8988T (cell line): ENCODE measurements around the gene FARS2.

Experiments used
- DNase-seq: peaks from one replicate; pipeline ENCODE4 v3.0.0; 2011

FARS2 gene

GRCh38 chr6:5475779-5476178 is 214.5 kb downstream of the FARS2 start:
- no peak for DNase-seq

- DNase-seq = no peak
Observed at GRCh38 chr6:5478380-5478779, 217.1 kb downstream of the FARS2 start.

DNA sequence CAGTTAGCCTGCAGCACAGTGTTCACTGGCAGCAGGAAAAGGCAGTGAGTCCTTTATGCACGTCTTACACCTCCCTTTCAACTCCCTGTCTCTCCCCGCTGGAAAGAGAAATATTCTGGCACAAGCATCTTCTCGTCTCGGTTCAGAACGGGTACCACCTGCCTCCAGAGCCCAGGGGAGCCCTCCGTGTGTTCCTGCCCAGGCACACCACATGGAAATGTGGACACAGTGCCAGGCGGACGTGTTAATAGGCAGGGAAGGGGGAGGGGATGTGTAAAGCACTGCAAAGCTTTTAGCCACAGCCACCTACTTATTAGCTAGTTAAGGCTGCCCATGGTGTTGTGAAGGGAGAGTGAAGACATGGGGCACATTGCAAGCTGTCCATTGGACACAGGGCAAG is 219.7 kb downstream of the FARS2 start:
- no peak for DNase-seq

DNA sequence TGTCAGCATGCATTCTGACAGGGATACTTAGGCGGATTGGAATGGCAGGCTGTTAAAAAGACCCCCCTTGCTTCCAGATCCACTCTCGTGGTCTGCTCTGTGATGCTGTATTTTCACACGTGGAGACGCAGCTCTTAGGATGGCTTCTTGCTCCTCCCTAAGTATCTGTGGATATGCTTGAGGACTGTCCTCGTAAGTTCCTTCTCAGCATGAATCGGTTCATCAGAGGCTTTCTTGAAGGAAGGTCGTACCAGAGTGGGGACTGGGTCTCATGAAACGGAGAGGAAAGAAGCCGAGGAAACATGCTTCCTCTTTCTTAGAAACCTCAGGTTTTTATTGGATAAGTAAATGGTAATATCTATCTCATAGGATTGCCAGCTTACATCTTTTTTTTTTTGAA is 220.4 kb downstream of the FARS2 start:
- no peak for DNase-seq

GRCh38 chr6:5482619-5483018 is 221.3 kb downstream of the FARS2 start:
- DNase-seq = no peak

- DNase-seq = no peak
Observed at GRCh38 chr6:5484692-5485091, 223.4 kb downstream of the FARS2 start.

DNA sequence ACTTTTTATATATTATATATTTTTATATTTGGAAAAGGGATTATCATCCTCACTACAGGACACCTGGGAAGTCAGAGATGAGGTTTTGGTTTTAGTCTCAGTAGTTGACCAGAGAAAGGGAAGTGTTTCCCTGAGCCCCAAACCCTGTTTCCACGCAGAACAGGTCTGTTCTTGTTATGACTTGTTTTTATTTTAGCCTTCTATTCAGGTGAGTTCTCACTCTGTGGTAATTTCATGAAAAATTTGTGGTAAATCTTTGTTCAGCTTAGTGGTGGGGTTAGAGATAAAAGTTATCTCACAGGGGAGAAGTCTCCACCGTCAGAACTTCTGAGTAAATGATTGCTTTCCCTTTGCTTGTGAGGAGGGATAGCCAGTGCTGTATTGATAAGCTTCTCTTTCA is 224.9 kb downstream of the FARS2 start:
- no peak for DNase-seq

- DNase-seq = no peak
Observed at GRCh38 chr6:5490501-5491069, 229.3 kb downstream of the FARS2 start.

DNA sequence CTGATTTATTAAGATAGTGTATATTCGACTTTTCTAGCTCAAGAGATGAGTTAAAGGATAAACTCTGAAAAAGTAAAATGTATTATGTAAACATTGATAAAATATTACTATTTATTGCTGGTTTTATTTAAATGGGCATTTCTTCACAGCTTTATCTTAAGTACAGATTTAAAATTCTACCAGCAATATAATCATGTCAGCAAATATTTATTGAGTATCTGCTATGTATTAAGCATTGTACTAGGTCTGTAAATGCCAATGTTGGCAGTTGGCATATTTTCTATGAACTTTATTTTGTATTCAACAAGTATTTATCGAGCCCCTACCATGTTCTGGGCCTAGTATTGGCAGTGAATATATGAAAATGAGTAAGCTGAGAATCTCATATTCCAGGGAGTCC is 231.0 kb downstream of the FARS2 start:
- DNase-seq = no peak

- DNase-seq = no peak
Observed at GRCh38 chr6:5493806-5494205, 232.5 kb downstream of the FARS2 start.

DNA sequence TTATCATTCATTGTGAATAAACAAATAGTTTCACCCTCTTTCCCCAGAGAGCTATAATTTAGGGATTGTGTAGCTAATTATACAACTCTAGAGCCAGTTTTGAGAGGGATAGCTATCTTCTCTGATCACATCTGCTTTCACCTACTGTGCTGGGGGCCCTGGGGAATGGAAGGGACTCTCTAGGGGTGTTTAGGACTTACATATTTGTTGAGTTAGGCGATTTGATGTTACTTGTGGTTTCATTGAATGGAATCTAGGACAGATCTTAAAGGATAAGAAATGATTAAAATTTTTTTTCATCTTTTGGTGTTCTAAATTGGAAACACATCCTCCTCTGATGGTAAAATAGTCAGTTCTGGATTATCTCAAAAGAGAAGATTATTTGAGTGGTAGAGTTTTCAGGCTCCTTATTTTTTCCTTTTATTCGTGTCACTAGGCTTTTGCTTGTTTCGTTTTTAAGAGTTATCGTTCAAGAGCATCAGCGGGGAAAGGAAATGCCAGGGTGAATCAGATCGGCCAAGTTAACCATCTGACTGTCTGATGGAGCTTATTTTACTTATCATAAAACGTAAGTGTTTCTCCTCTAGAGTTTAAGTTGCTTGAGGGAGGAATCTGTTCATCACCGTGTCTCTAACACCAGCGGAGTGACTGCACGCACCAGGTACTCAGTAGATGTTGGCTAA is 236.7 kb downstream of the FARS2 start:
- no peak for DNase-seq

DNA sequence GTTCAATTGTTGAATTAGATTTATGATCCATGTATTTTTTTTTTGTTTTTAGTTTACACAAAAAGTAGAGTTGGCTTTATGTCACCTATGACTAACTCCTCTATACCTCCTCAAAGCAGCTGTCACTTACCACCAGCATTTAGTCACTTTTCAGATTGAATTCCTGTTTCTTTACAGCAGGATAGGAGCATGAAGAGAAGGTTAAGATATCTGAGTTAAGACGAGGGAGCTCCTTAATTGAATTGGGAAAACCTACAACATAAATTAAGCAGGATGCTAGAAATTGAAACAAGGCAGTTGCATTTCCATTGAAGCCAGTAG is 237.2 kb downstream of the FARS2 start:
- no peak for DNase-seq

GRCh38 chr6:5499644-5500306 is 238.5 kb downstream of the FARS2 start:
- DNase-seq = no peak

DNA sequence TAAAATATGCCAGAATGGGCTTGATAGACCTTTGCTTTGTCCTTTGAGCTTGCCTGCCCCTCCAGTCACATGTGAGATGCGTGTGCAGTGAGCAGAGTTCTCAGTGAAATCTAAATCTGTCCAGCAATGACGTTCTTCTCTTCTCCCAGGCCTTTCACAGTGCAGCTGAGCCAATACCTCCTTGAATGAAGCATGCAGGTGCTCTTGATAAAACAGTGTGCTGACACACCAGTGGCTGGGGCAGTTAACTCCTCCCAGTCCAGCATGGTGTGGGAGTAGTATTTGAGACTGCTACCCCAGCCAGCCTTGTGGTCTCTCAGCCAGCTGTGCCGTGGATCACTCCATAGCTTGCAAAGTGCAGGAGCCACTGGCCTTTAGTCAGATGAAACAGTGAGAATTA is 240.5 kb downstream of the FARS2 start:
- DNase-seq = no peak

- DNase-seq = no peak
Observed at GRCh38 chr6:5504078-5504477, 242.8 kb downstream of the FARS2 start.

GRCh38 chr6:5506149-5506548 is 244.8 kb downstream of the FARS2 start:
- DNase-seq = no peak

GRCh38 chr6:5506597-5506996 is 245.3 kb downstream of the FARS2 start:
- no peak for DNase-seq

- no peak for DNase-seq
Observed at GRCh38 chr6:5507131-5507681, 245.9 kb downstream of the FARS2 start.

GRCh38 chr6:5509106-5509505 is 247.8 kb downstream of the FARS2 start:
- no peak for DNase-seq

DNA sequence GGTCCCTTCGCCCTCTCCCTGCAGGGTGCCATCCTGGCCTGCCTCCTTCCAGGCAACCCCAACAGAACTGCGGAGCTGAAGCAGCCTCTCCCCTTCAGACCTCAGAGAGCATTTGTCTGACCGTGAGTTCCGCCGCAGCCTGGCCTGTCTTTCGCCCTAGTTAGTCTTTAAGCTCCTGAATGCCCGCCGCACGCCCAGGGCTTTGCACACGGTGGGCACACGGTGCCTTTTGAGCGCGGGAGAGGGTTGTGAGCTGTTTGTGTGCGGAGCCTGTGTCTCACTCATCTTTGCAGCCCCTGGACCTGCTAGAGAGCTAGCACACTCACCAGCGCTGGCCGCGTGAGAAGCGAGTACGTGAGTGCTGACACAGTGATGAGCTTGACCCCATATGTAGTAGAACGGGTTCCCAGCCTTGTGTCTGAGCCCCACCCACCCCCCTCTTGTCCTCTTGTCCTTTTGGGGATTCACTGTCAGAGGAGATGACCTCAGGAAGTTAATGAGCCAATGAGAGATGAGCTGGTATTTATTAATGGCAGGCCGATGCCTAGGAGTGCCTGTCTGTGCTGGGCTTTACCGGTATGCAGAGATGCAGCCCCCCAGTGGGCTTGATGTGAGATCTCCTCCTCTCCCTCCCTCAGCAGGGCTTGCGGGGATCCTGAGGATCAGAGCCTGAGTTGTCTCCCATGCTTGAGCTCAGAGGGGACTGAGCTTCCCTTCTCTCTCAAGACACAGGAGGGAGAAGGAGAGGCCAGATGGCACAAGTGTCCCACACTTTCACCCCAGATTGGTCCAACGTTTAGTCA is 249.2 kb downstream of the FARS2 start:
- DNase-seq = no peak

DNA sequence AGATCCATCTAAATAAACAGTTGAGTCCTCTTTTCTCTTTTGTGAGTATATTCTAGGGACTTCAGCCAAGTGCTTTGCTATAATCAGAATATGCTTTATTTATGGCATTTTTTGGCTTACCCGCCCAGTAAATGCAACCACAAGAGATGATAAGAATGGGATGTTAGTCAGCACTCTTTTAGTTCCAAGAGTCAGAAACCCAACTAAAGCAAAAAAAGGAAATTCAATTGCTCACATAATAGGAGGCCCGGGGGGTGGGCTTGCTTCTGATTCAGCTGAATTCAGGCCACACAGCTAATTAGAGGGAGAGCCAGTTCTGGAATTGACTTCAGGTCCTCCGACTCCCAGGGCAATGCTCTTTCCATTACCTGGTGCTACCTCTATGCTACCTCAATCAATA is 250.6 kb downstream of the FARS2 start:
- no peak for DNase-seq

- no peak for DNase-seq
Observed at GRCh38 chr6:5512422-5512821, 251.1 kb downstream of the FARS2 start.

DNA sequence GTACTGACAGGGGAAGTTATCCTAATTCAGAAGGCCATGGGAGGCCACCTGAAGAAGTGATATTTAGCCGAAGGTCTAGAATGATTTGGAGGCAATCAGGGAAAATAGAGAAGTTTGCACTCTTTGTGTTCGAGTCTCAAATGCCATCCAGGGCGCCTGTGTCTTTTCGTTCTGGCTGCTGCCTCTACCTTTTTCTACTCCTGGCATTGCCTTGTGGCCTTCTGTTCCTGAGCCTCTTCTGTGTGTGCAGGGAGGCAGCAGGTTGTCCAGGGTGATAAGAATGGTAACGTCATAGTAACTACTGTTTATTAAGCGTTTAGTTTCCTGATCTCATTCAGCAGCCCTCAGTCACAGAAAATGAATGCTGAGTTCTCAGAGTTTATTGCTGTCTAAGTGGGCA is 252.1 kb downstream of the FARS2 start:
- DNase-seq = no peak

GRCh38 chr6:5514353-5514752 is 253.0 kb downstream of the FARS2 start:
- no peak for DNase-seq
